Measurements from ENCODE around the gene CDK17.
"Not testable (repeated sequence)": the region's sequence is repeated elsewhere in the genome, so short reads cannot be mapped to it uniquely, and the experiment has no call there.

CDK17 gene

GRCh38 chr12:96350982-96351381, 49.3 kb downstream of the CDK17 start:
- no peaks in the 10 kb centered on the region for H3K27me3 ChIP-seq (ENCODE audit: insufficient read depth, low read length, poor library complexity, severe bottlenecking)
- no peaks in the 10 kb centered on the region for H3K36me3 ChIP-seq (ENCODE audit: insufficient read depth, low read length)
- peaks cover 96% of the 10 kb centered on the region for H3K79me2 ChIP-seq (ENCODE audit: insufficient read depth, low read length)
- no peak overlapping the region for H3K4me2 ChIP-seq (ENCODE audit: low read depth, low read length, poor library complexity, severe bottlenecking)
- H3F3A ChIP-seq (ENCODE audit: low read depth) = no peaks in the 10 kb centered on the region
- no peak overlapping the region for H2AFZ ChIP-seq (ENCODE audit: low read length)
- H3K9ac ChIP-seq (ENCODE audit: low read depth, low read length, poor library complexity, severe bottlenecking) = no peak overlapping the region
- H3K9me2 ChIP-seq (replicated peaks; ENCODE audit: low read depth, low read length) = no peaks in the 10 kb centered on the region
- H3K9me3 ChIP-seq (ENCODE audit: insufficient read depth, low read depth, low read length) = no peaks in the 10 kb centered on the region
- peaks cover 44% of the 10 kb centered on the region for H4K20me1 ChIP-seq (ENCODE audit: insufficient read depth, low read length, poor library complexity, severe bottlenecking)
- TF ChIP-seq EZH2phosphoT487 (IDR thresholded peaks at IDR 0.05; ENCODE audit: borderline replicate concordance) = no peak
- TF ChIP-seq, protein P1, sequence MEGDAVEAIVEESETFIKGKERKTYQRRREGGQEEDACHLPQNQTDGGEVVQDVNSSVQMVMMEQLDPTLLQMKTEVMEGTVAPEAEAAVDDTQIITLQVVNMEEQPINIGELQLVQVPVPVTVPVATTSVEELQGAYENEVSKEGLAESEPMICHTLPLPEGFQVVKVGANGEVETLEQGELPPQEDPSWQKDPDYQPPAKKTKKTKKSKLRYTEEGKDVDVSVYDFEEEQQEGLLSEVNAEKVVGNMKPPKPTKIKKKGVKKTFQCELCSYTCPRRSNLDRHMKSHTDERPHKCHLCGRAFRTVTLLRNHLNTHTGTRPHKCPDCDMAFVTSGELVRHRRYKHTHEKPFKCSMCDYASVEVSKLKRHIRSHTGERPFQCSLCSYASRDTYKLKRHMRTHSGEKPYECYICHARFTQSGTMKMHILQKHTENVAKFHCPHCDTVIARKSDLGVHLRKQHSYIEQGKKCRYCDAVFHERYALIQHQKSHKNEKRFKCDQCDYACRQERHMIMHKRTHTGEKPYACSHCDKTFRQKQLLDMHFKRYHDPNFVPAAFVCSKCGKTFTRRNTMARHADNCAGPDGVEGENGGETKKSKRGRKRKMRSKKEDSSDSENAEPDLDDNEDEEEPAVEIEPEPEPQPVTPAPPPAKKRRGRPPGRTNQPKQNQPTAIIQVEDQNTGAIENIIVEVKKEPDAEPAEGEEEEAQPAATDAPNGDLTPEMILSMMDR (conservative IDR thresholded peaks at IDR 0.05; ENCODE audit: low read length) = no peak
- no peak overlapping the region for H3K4me3 ChIP-seq (ENCODE audit: low read length, poor library complexity, severe bottlenecking)
- H3K4me1 ChIP-seq (ENCODE audit: insufficient read depth, low read length, poor library complexity, severe bottlenecking) = peaks cover 43% of the 10 kb centered on the region

GRCh38 chr12:96347130-96347699, 53.0 kb downstream of the CDK17 start:
- Histone ChIP-seq H2AFZ (ENCODE audit: low read length) (no peak overlapping the region), H3K4me2 (ENCODE audit: low read depth, low read length, poor library complexity, severe bottlenecking) (peak overlapping the region; percentile 13), H3K79me2 (ENCODE audit: insufficient read depth, low read length) (peaks cover 90% of the 10 kb centered on the region), H3F3A (ENCODE audit: low read depth) (peaks cover 6% of the 10 kb centered on the region; the same call in 1 of the 2 replicates), H3K9ac (ENCODE audit: low read depth, low read length, poor library complexity, severe bottlenecking) (no peak overlapping the region), H3K27me3 (ENCODE audit: insufficient read depth, low read length, poor library complexity, severe bottlenecking) (no peaks in the 10 kb centered on the region), H3K36me3 (ENCODE audit: insufficient read depth, low read length) (peaks cover 6% of the 10 kb centered on the region), H4K20me1 (ENCODE audit: insufficient read depth, low read length, poor library complexity, severe bottlenecking) (peaks cover 50% of the 10 kb centered on the region), H3K4me3 (ENCODE audit: low read length, poor library complexity, severe bottlenecking) (no peak overlapping the region), H3K9me2 (replicated peaks; ENCODE audit: low read depth, low read length) (no peaks in the 10 kb centered on the region), H3K4me1 (ENCODE audit: insufficient read depth, low read length, poor library complexity, severe bottlenecking) (peaks cover 39% of the 10 kb centered on the region), H3K9me3 (ENCODE audit: insufficient read depth, low read depth, low read length) (peaks cover 10% of the 10 kb centered on the region)
- no peak for TF ChIP-seq EZH2phosphoT487 (IDR thresholded peaks at IDR 0.05; ENCODE audit: borderline replicate concordance)
- TF ChIP-seq, protein P1 (conservative IDR thresholded peaks at IDR 0.05; ENCODE audit: low read length) = no peak

DNA sequence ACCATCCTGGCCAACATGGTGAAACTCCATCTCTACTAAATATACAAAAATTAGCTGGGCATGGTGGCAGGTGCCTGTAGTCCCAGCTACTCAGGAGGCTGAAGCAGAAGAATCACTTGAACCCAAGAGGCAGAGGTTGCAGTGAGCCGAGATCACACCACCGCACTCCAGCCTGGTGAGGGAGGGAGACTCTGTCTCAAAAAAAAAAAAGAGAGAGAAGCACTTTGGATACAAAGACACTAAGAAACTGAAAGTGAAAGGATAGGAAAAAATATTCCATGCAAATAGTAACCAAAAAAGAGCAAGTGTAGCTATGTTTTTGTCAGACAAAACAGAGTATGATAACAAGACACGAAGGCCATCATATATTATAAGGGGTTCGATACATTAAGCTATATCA, 53.5 kb downstream of the CDK17 start:
- Histone ChIP-seq H4K20me1 (ENCODE audit: insufficient read depth, low read length, poor library complexity, severe bottlenecking) (peaks cover 55% of the 10 kb centered on the region), H3K79me2 (ENCODE audit: insufficient read depth, low read length) (peaks cover 90% of the 10 kb centered on the region), H3K4me1 (ENCODE audit: insufficient read depth, low read length, poor library complexity, severe bottlenecking) (peaks cover 34% of the 10 kb centered on the region), H3K4me2 (ENCODE audit: low read depth, low read length, poor library complexity, severe bottlenecking) (peak overlapping the region; percentile 13), H3K9me3 (ENCODE audit: insufficient read depth, low read depth, low read length) (peaks cover 10% of the 10 kb centered on the region)
- H3K9me2 ChIP-seq (replicated peaks; ENCODE audit: low read depth, low read length); H3K27me3 ChIP-seq (ENCODE audit: insufficient read depth, low read length, poor library complexity, severe bottlenecking); H2AFZ ChIP-seq (ENCODE audit: low read length); H3K36me3 ChIP-seq (ENCODE audit: insufficient read depth, low read length); H3F3A ChIP-seq (ENCODE audit: low read depth); H3K9ac ChIP-seq (ENCODE audit: low read depth, low read length, poor library complexity, severe bottlenecking); H3K4me3 ChIP-seq (ENCODE audit: low read length, poor library complexity, severe bottlenecking): not testable (repeated sequence)

DNA sequence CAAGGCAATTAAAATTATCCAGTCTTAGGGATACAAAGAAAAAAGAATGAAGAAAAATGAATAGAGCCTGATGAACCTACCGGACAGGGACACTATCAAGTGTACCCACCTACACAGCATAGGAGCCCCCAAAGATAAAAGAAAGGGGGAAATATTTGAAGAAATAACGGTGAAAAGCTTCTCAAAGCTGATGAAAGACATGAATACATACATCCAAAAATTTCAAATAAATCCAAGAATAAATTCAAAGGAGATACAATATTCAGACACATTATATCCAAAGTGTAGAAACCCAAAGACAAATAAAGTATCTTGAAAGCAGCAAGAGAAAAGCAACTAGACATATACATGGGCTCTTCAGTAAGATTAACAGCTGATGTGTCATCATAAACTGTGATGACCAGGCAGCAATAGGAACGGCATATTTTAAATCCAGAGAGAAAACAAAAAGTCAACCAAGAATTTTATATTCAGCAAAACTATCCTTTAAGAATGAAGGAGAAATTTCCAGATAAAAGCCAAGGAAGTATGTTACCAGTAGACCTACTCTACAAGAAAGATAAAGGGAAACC, 56.0 kb downstream of the CDK17 start:
- H3K79me2 ChIP-seq (ENCODE audit: insufficient read depth, low read length) = peaks cover 84% of the 10 kb centered on the region
- no peak for TF ChIP-seq EZH2phosphoT487 (IDR thresholded peaks at IDR 0.05; ENCODE audit: borderline replicate concordance)
- TF ChIP-seq, protein P1 (conservative IDR thresholded peaks at IDR 0.05; ENCODE audit: low read length) = no peak

More for the DNA sequence above, 56.0 kb downstream of the CDK17 start:
- Histone ChIP-seq H3K4me3 (ENCODE audit: low read length, poor library complexity, severe bottlenecking) (no peak overlapping the region), H3K9me2 (replicated peaks; ENCODE audit: low read depth, low read length) (no peaks in the 10 kb centered on the region), H3K9ac (ENCODE audit: low read depth, low read length, poor library complexity, severe bottlenecking) (no peak overlapping the region), H3K9me3 (ENCODE audit: insufficient read depth, low read depth, low read length) (peaks cover 10% of the 10 kb centered on the region), H3K4me1 (ENCODE audit: insufficient read depth, low read length, poor library complexity, severe bottlenecking) (peaks cover 32% of the 10 kb centered on the region), H3K36me3 (ENCODE audit: insufficient read depth, low read length) (peaks cover 6% of the 10 kb centered on the region), H3F3A (ENCODE audit: low read depth) (peaks cover 6% of the 10 kb centered on the region; the same call in 1 of the 2 replicates), H3K27me3 (ENCODE audit: insufficient read depth, low read length, poor library complexity, severe bottlenecking) (no peaks in the 10 kb centered on the region), H3K4me2 (ENCODE audit: low read depth, low read length, poor library complexity, severe bottlenecking) (peak overlapping the region; percentile 48), H2AFZ (ENCODE audit: low read length) (no peak overlapping the region), H4K20me1 (ENCODE audit: insufficient read depth, low read length, poor library complexity, severe bottlenecking) (peaks cover 49% of the 10 kb centered on the region)
